ENCODE data around the gene ESD.
"Not testable (repeated sequence)": the region's sequence is repeated elsewhere in the genome, so short reads cannot be mapped to it uniquely, and the experiment has no call there.

The ESD gene

GRCh38 chr13:46778095-46778494 is 18.9 kb downstream of the ESD start:
- H3K4me3 ChIP-seq (ENCODE audit: low read depth, low read length) = no peak overlapping the region
- no peak for DNase-seq (ENCODE audit: low read depth)
- TF ChIP-seq, protein P1, sequence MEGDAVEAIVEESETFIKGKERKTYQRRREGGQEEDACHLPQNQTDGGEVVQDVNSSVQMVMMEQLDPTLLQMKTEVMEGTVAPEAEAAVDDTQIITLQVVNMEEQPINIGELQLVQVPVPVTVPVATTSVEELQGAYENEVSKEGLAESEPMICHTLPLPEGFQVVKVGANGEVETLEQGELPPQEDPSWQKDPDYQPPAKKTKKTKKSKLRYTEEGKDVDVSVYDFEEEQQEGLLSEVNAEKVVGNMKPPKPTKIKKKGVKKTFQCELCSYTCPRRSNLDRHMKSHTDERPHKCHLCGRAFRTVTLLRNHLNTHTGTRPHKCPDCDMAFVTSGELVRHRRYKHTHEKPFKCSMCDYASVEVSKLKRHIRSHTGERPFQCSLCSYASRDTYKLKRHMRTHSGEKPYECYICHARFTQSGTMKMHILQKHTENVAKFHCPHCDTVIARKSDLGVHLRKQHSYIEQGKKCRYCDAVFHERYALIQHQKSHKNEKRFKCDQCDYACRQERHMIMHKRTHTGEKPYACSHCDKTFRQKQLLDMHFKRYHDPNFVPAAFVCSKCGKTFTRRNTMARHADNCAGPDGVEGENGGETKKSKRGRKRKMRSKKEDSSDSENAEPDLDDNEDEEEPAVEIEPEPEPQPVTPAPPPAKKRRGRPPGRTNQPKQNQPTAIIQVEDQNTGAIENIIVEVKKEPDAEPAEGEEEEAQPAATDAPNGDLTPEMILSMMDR (IDR thresholded peaks at IDR 0.05; ENCODE audit: low read depth, low read length, missing control alignments) = no peak

- DNase-seq (ENCODE audit: low read depth) = no peak
- TF ChIP-seq, protein P1 (IDR thresholded peaks at IDR 0.05; ENCODE audit: low read depth, low read length, missing control alignments) = no peak
- H3K4me3 ChIP-seq (ENCODE audit: low read depth, low read length) = no peak overlapping the region
Measured at GRCh38 chr13:46775385-46776107, 21.4 kb downstream of the ESD start.

GRCh38 chr13:46773541-46773940 is 23.4 kb downstream of the ESD start:
- TF ChIP-seq, protein P1 (IDR thresholded peaks at IDR 0.05; ENCODE audit: low read depth, low read length, missing control alignments) = no peak
- DNase-seq (ENCODE audit: low read depth) = no peak
- no peak overlapping the region for H3K4me3 ChIP-seq (ENCODE audit: low read depth, low read length)

- H3K4me3 ChIP-seq (ENCODE audit: low read depth, low read length) = no peak overlapping the region
- TF ChIP-seq, protein P1 (IDR thresholded peaks at IDR 0.05; ENCODE audit: low read depth, low read length, missing control alignments) = no peak
- DNase-seq (ENCODE audit: low read depth) = no peak
Measured at GRCh38 chr13:46771693-46772092, 25.3 kb downstream of the ESD start.

GRCh38 chr13:46769925-46770324 is 27.0 kb downstream of the ESD start:
- H3K4me3 ChIP-seq (ENCODE audit: low read depth, low read length); DNase-seq (ENCODE audit: low read depth): not testable (repeated sequence)

GRCh38 chr13:46761866-46762265 is 35.1 kb downstream of the ESD start:
- H3K4me3 ChIP-seq (ENCODE audit: low read depth, low read length) = no peak overlapping the region
- TF ChIP-seq, protein P1 (IDR thresholded peaks at IDR 0.05; ENCODE audit: low read depth, low read length, missing control alignments) = no peak
- DNase-seq (ENCODE audit: low read depth) = no peak

DNA sequence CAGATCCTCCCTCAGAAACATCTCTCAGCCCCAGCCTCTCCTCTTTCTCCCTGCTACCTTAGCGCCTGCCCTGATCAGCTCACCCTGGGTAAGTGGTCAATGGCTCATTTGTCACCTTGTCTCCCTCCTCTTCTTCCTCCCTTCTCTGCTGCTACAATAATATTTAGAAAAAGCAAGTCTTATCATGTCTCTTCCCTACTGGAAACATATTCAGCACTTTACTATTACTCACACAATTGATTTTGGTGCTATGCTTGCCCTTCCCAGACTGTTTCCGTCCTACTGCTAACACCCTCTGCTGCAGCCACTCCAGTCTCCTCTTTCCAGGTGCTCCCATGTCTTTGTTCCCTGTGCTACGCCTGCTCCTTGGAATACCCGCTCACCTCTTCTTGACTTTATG is 35.8 kb downstream of the ESD start:
- DNase-seq (ENCODE audit: low read depth) = no peak
- H3K4me3 ChIP-seq (ENCODE audit: low read depth, low read length) = no peak overlapping the region
- TF ChIP-seq, protein P1 (IDR thresholded peaks at IDR 0.05; ENCODE audit: low read depth, low read length, missing control alignments) = no peak

Data from GM12864 (cell line).